GM12892 (cell line): ENCODE data around the gene NHS.

Experiments
- POLR2A ChIP-seq: IDR thresholded peaks from 2 replicates; pipeline ENCODE4 v1.6.1; 2011; ENCODE audit warnings: low read depth, low read length, control low read depth
- POLR2AphosphoS5 ChIP-seq: IDR thresholded peaks from 2 replicates; pipeline ENCODE4 v1.6.1; 2011; ENCODE audit warnings: low read depth, low read length, control low read depth

GRCh38 chrX:17435476-17435875 is 60.5 kb downstream of the NHS start:
- TF ChIP-seq POLR2A: no peak
- no peak for TF ChIP-seq POLR2AphosphoS5
